Neuronal stem cell (in vitro differentiated cells): ENCODE results near the gene PROM1.

Source experiments
- DNase-seq: peaks from one replicate; pipeline ENCODE4 v3.0.0-alpha.2; 2013; ENCODE audit warnings: low spot score
- H2AFZ ChIP-seq: one replicate; pipeline ENCODE4 v1.6.1; 2013; ENCODE audit warnings: mild to moderate bottlenecking, low read length, inconsistent platforms
- H2AK5ac ChIP-seq: 2 replicates; pipeline ENCODE4 v1.6.1; 2013; ENCODE audit warnings: low read depth, mild to moderate bottlenecking, inconsistent platforms, low read length, moderate library complexity, mixed read lengths
- H2BK120ac ChIP-seq: 2 replicates; pipeline ENCODE4 v1.6.1; 2013; ENCODE audit warnings: low read depth, mild to moderate bottlenecking, inconsistent platforms, low read length, moderate library complexity, mixed read lengths
- H2BK12ac ChIP-seq: one replicate; pipeline ENCODE4 v1.6.1; 2013; ENCODE audit warnings: low read length, inconsistent platforms
- H2BK15ac ChIP-seq: 2 replicates; pipeline ENCODE4 v1.6.1; 2013; ENCODE audit warnings: mild to moderate bottlenecking, low read length, inconsistent platforms, mixed read lengths
- H2BK5ac ChIP-seq: one replicate; pipeline ENCODE4 v1.6.1; 2013; ENCODE audit warnings: inconsistent platforms, mild to moderate bottlenecking, low read length, moderate library complexity
- H3K14ac ChIP-seq: one replicate; pipeline ENCODE4 v1.6.1; 2013; ENCODE audit warnings: low read length, inconsistent platforms
- H3K18ac ChIP-seq: 2 replicates; pipeline ENCODE4 v1.6.1; 2013; ENCODE audit warnings: low read length, inconsistent platforms
- H3K23ac ChIP-seq: 2 replicates; pipeline ENCODE4 v1.6.1; 2013; ENCODE audit warnings: low read depth, mild to moderate bottlenecking, mixed read lengths, low read length, inconsistent platforms; ENCODE audit not compliant: poor library complexity
- H3K27ac ChIP-seq: replicated peaks from 3 replicates; pipeline ENCODE4 v1.5.1; 2013; ENCODE audit warnings: low read length, inconsistent platforms
- H3K27me3 ChIP-seq, 3 experiments: 2 replicates each; pipeline ENCODE4 v1.6.1; 2013; ENCODE audit warnings: low read length in 3 of 3, mild to moderate bottlenecking in 2 of 3, inconsistent platforms in 1 of 3, low read depth in 1 of 3, mixed read lengths in 1 of 3, moderate library complexity in 1 of 3; ENCODE audit not compliant: control insufficient read depth in 3 of 3, insufficient read depth in 3 of 3
- H3K36me3 ChIP-seq, 2 donors: replicated peaks in 1 of 2; 2 replicates each; pipeline ENCODE4 v1.6.1; 2013; ENCODE audit warnings: low read length in 2 of 2; ENCODE audit not compliant: control insufficient read depth in 2 of 2, insufficient read depth in 2 of 2
- H3K4ac ChIP-seq: 2 replicates; pipeline ENCODE4 v1.6.1; 2013; ENCODE audit warnings: inconsistent platforms, mild to moderate bottlenecking, low read length, moderate library complexity
- H3K4me1 ChIP-seq, 2 donors: 1 replicate in 1 of 2; 2 replicates in 1 of 2; pipeline ENCODE4 v1.6.1; 2013; ENCODE audit warnings: low read length in 2 of 2, low read depth in 1 of 2; ENCODE audit not compliant: control insufficient read depth in 2 of 2, insufficient read depth in 1 of 2
- H3K4me2 ChIP-seq: one replicate; pipeline ENCODE4 v1.6.1; 2013; ENCODE audit warnings: mild to moderate bottlenecking, low read length, inconsistent platforms; ENCODE audit not compliant: insufficient read depth, poor library complexity, severe bottlenecking
- H3K4me3 ChIP-seq, 2 donors: 2 replicates each; pipeline ENCODE4 v1.5.1; 2013; ENCODE audit warnings: low read length in 2 of 2, mild to moderate bottlenecking in 2 of 2, inconsistent platforms in 1 of 2, moderate library complexity in 1 of 2
- H3K79me1 ChIP-seq: one replicate; pipeline ENCODE4 v1.6.1; 2013; ENCODE audit warnings: low read depth, mild to moderate bottlenecking, inconsistent platforms, low read length, moderate library complexity
- H3K9ac ChIP-seq: one replicate; pipeline ENCODE4 v1.6.1; 2013; ENCODE audit warnings: mild to moderate bottlenecking, low read depth, low read length, inconsistent platforms; ENCODE audit not compliant: poor library complexity
- H3K9me3 ChIP-seq, 2 donors: replicated peaks in 1 of 2; 2 replicates each; pipeline versions ENCODE3 to v1.6.1; 2013; ENCODE audit warnings: low read length in 2 of 2, mild to moderate bottlenecking in 2 of 2, inconsistent platforms in 1 of 2, low read depth in 1 of 2, mixed read lengths in 1 of 2, moderate library complexity in 1 of 2; ENCODE audit not compliant: control insufficient read depth in 2 of 2, insufficient read depth in 1 of 2
- H4K8ac ChIP-seq: one replicate; pipeline ENCODE4 v1.6.1; 2013; ENCODE audit warnings: low read depth, mild to moderate bottlenecking, inconsistent platforms, low read length, moderate library complexity
- H4K91ac ChIP-seq: one replicate; pipeline ENCODE4 v1.6.1; 2013; ENCODE audit warnings: low read length, low read depth, mild to moderate bottlenecking, inconsistent platforms; ENCODE audit not compliant: poor library complexity
- WGBS, 2 donors: extraction: QIAGEN DNeasy Blood & Tissue Kit; methylation state at CpG; one replicate each; pipeline ENCODE4 v1.1.7; 2013; ENCODE audit warnings: missing lambda C conversion rate in 2 of 2, mixed read lengths in 1 of 2; ENCODE audit not compliant: insufficient read length in 2 of 2, insufficient replicate concordance in 1 of 2; ENCODE audit errors: extremely low coverage in 2 of 2; 5-methylcytosine and 5-hydroxymethylcytosine counted together

Gene PROM1

DNA sequence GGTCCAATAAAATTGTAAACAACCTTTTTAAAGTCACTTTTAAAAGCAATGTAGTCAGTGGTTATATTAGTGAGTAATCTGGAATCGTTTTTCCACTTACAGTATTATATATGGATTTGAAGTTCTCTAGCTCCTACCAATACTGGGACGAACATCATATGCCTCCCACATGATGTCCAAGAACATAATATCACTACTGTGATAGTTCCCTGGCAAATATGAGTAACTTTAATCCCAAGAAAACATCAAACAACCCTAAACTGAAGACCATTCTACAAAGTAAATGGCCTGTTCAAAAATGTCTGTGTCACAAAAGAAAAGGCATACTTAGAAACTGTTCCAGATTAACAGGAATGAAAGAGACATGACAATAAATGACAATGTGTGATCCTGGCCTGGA is 67.3 kb downstream of the PROM1 start:
- no peak for DNase-seq
- H3K4me1 ChIP-seq: no peaks in the 10 kb centered on the region

DNA sequence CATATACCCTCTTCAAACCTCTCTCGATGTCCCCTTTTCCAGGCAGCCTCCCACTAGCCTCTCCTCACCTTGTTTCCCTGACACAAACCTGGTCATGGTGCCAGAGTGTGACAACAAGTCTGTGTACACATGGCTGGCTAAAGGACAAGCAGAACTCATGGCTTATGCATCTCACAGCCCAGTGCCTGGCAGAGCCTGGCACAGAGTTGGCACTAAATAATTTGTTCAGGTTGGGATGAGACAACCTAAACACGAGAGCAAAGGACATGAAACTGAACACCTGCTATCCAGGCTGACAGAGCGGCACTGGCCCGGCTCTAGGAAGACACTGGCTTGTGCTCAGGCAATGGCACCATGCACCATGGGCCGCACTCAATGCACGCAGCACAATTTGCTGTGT is 72.7 kb downstream of the PROM1 start:
- H3K27ac ChIP-seq: no peak overlapping the region
- no peaks in the 10 kb centered on the region for H3K79me1 ChIP-seq
- no peak overlapping the region for H2BK120ac ChIP-seq
- H2BK5ac ChIP-seq: no peak overlapping the region
- H2AFZ ChIP-seq: no peak overlapping the region
- no CpG with 5 or more reads among the region's 6 CpGs for WGBS, 2 donors
- H3K27me3 ChIP-seq: no peaks in the 10 kb centered on the region
- no peak overlapping the region for H3K18ac ChIP-seq
- peaks cover 0 to 1% of the 10 kb centered on the region in 2 donors for H3K4me1 ChIP-seq
- H3K23ac ChIP-seq: no peak overlapping the region
- H2AK5ac ChIP-seq: no peak overlapping the region
- H2BK12ac ChIP-seq: no peak overlapping the region
- no peaks in the 10 kb centered on the region for H3K9me3 ChIP-seq
- no peak overlapping the region for H2BK15ac ChIP-seq
- no peak overlapping the region for H3K9ac ChIP-seq
- H3K4me2 ChIP-seq: no peak overlapping the region
- no peak overlapping the region for H3K14ac ChIP-seq
- no peak overlapping the region for H4K8ac ChIP-seq
- DNase-seq: no peak
- H3K4ac ChIP-seq: no peak overlapping the region
- H3K36me3 ChIP-seq: peaks cover 30 to 91% of the 10 kb centered on the region in 2 donors
- no peak overlapping the region for H3K4me3 ChIP-seq
- no peak overlapping the region for H4K91ac ChIP-seq

More for the DNA sequence above, 67.3 kb downstream of the PROM1 start:
- Histone ChIP-seq H2BK5ac (no peak overlapping the region), H2AFZ (no peak overlapping the region), H4K91ac (no peak overlapping the region), H3K14ac (no peak overlapping the region), H4K8ac (no peak overlapping the region), H3K4me3 (no peak overlapping the region), H3K23ac (no peak overlapping the region), H2BK12ac (no peak overlapping the region), H3K27ac (no peak overlapping the region), H3K27me3 (no peaks in the 10 kb centered on the region), H3K18ac (no peak overlapping the region), H3K9me3 (no peaks in the 10 kb centered on the region), H2AK5ac (no peak overlapping the region), H2BK15ac (no peak overlapping the region), H2BK120ac (no peak overlapping the region), H3K36me3 (peaks cover 27 to 92% of the 10 kb centered on the region in 2 donors), H3K79me1 (no peaks in the 10 kb centered on the region), H3K4ac (no peak overlapping the region), H3K4me2 (no peak overlapping the region), H3K9ac (no peak overlapping the region)
- no CpG with 5 or more reads among the region's 2 CpGs for WGBS, 2 donors

DNA sequence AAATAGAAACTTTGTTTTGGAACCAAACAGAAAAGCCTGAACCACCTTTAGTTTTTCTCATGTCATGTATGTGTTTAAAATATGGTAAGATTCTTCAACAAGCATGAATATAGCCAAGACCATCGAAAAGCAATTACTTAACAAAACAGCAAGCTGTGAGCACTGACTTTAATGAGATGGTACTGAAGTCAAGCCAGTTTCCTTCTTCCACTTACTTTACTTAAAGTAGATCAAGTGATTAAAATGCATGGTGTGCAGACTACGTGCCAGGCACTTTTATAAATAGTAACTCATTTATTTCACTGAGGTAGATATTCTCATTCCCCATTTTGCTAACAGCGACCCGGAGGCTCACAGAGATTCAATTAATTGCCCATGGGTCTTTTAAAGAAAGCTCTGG is 74.7 kb downstream of the PROM1 start:
- no peak for DNase-seq
- no peaks in the 10 kb centered on the region for H3K79me1 ChIP-seq
- H3K4ac ChIP-seq: no peak overlapping the region
- no peak overlapping the region for H3K4me3 ChIP-seq
- no peak overlapping the region for H3K18ac ChIP-seq
- no peak overlapping the region for H2BK15ac ChIP-seq
- no peak overlapping the region for H3K27ac ChIP-seq
- H3K14ac ChIP-seq: no peak overlapping the region
- no peak overlapping the region for H2BK12ac ChIP-seq
- H2BK5ac ChIP-seq: no peak overlapping the region
- H3K9ac ChIP-seq: no peak overlapping the region
- H3K27me3 ChIP-seq: no peaks in the 10 kb centered on the region
- no peak overlapping the region for H4K91ac ChIP-seq
- H3K4me1 ChIP-seq: peaks cover 0 to 1% of the 10 kb centered on the region in 2 donors
- H4K8ac ChIP-seq: no peak overlapping the region
- H2AK5ac ChIP-seq: no peak overlapping the region
- WGBS, 2 donors: no CpG with 5 or more reads among the region's 4 CpGs
- no peak overlapping the region for H2BK120ac ChIP-seq
- no peak overlapping the region for H2AFZ ChIP-seq
- no peaks in the 10 kb centered on the region for H3K9me3 ChIP-seq
- H3K4me2 ChIP-seq: no peak overlapping the region
- H3K36me3 ChIP-seq: peaks cover 28 to 90% of the 10 kb centered on the region in 2 donors
- no peak overlapping the region for H3K23ac ChIP-seq

DNA sequence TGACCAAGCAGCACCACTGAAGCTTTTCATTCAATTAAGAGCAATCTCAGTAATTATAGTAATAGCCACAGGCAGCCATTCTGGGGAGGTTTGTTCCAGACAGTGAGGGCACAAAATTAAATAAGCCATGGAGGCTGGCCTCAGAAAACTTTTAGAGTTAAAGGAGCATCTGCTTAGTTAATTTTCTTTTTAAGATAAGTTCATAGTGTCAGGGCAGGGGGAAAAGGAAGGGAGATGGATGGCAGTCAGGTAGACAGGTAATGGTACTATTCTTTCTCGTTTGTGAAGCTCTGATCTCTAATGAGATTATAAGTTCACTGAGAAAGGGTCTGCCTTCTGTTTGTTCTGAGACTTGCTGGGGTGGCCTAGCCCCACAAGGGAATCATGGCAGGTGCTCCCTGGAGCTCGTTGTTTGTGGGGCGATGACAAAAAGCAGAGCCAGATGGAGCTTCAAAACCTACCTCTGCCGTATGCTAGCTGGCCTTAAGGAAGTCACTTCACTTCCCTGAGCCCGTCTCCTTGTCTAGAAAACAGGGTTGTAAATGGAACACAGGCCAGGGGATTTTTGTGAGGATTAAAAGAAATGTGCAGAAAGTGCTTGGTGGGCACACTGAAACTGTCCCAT is 76.2 kb downstream of the PROM1 start:
- no peak overlapping the region for H4K8ac ChIP-seq
- H3K4ac ChIP-seq: no peak overlapping the region
- no peak overlapping the region for H2BK15ac ChIP-seq
- H3K4me2 ChIP-seq: no peak overlapping the region
- H3K27me3 ChIP-seq: no peaks in the 10 kb centered on the region
- WGBS, 2 donors: no CpG with 5 or more reads among the region's 5 CpGs
- H3K4me3 ChIP-seq: no peak overlapping the region
- no peak overlapping the region for H3K9ac ChIP-seq
- no peak overlapping the region for H3K27ac ChIP-seq
- H2AFZ ChIP-seq: no peak overlapping the region
- H4K91ac ChIP-seq: no peak overlapping the region
- H3K36me3 ChIP-seq: peaks cover 30 to 91% of the 10 kb centered on the region in 2 donors
- H3K79me1 ChIP-seq: no peaks in the 10 kb centered on the region
- H2AK5ac ChIP-seq: no peak overlapping the region
- no peak overlapping the region for H3K18ac ChIP-seq
- no peak overlapping the region for H2BK12ac ChIP-seq
- H2BK5ac ChIP-seq: no peak overlapping the region
- H3K9me3 ChIP-seq: no peaks in the 10 kb centered on the region
- no peak for DNase-seq
- no peak overlapping the region for H2BK120ac ChIP-seq
- no peak overlapping the region for H3K23ac ChIP-seq
- no peak overlapping the region for H3K14ac ChIP-seq
- peaks cover 0 to 1% of the 10 kb centered on the region in 2 donors for H3K4me1 ChIP-seq
